KMS-11 (cell line): ENCODE data around the gene PARS2.

Experiments
- H2AFZ ChIP-seq: fragments of 200-600 bp; sonication (generic); 2 replicates; pipeline ENCODE4 v1.6.1; 2016; ENCODE audit warnings: antibody characterized with exemption, mixed run types, low read depth
- H3K27ac ChIP-seq: fragments of 200-600 bp; sonication (generic); 2 replicates; pipeline ENCODE4 v1.6.1; 2016; ENCODE audit warnings: mild to moderate bottlenecking, mixed run types
- H3K27me3 ChIP-seq: fragments of 200-600 bp; sonication (generic); 2 replicates; pipeline ENCODE4 v1.6.1; 2017; ENCODE audit warnings: mild to moderate bottlenecking, low read depth, mixed run types, moderate library complexity; ENCODE audit not compliant: insufficient read depth
- H3K36me3 ChIP-seq: fragments of 200-600 bp; sonication (generic); 2 replicates; pipeline ENCODE4 v1.6.1; 2017; ENCODE audit warnings: mild to moderate bottlenecking, mixed run types; ENCODE audit not compliant: insufficient read depth
- H3K4me1 ChIP-seq: fragments of 200-600 bp; sonication (generic); 2 replicates; pipeline ENCODE4 v1.6.1; 2016; ENCODE audit warnings: mild to moderate bottlenecking, low read depth, mixed run types; ENCODE audit not compliant: poor library complexity, severe bottlenecking
- H3K4me2 ChIP-seq: fragments of 200-600 bp; sonication (generic); 2 replicates; pipeline ENCODE4 v1.7.0; 2016; ENCODE audit warnings: mild to moderate bottlenecking, mixed run types
- H3K4me3 ChIP-seq: fragments of 200-600 bp; sonication (generic); IDR thresholded peaks from 2 replicates; pipeline ENCODE4 v1.6.1; 2017; ENCODE audit warnings: low read depth, low read length, mixed read lengths; ENCODE audit not compliant: insufficient read depth
- H3K79me2 ChIP-seq: fragments of 200-600 bp; sonication (generic); 2 replicates; pipeline ENCODE4 v1.6.1; 2016; ENCODE audit warnings: low read depth, mixed run types; ENCODE audit not compliant: insufficient read depth
- H3K9ac ChIP-seq: fragments of 200-600 bp; sonication (generic); 2 replicates; pipeline ENCODE4 v1.6.1; 2016; ENCODE audit warnings: mild to moderate bottlenecking, mixed run types
- H4K20me1 ChIP-seq: fragments of 200-600 bp; sonication (generic); 2 replicates; pipeline ENCODE4 v1.6.1; 2016; ENCODE audit warnings: mild to moderate bottlenecking, mixed run types; ENCODE audit not compliant: insufficient read depth
- TF ChIP-seq, protein P1 (sequence below): fragments of 200-600 bp; sonication (generic); conservative IDR thresholded peaks from 2 replicates; pipeline ENCODE4 v1.6.1; 2017; ENCODE audit warnings: low read depth, mild to moderate bottlenecking, antibody characterized with exemption, low read length, moderate library complexity, mixed read lengths

PARS2 gene

GRCh38 chr1:54791880-54792522 is 27.7 kb upstream of the PARS2 start:
- Histone ChIP-seq H3K27ac (no peak overlapping the region), H4K20me1 (no peaks in the 10 kb centered on the region), H3K36me3 (no peaks in the 10 kb centered on the region), H3K4me1 (no peaks in the 10 kb centered on the region), H3K4me2 (no peak overlapping the region), H3K9ac (no peak overlapping the region), H3K79me2 (no peaks in the 10 kb centered on the region), H3K4me3 (no peak overlapping the region), H3K27me3 (no peaks in the 10 kb centered on the region), H2AFZ (no peak overlapping the region)
- TF ChIP-seq, protein P1, sequence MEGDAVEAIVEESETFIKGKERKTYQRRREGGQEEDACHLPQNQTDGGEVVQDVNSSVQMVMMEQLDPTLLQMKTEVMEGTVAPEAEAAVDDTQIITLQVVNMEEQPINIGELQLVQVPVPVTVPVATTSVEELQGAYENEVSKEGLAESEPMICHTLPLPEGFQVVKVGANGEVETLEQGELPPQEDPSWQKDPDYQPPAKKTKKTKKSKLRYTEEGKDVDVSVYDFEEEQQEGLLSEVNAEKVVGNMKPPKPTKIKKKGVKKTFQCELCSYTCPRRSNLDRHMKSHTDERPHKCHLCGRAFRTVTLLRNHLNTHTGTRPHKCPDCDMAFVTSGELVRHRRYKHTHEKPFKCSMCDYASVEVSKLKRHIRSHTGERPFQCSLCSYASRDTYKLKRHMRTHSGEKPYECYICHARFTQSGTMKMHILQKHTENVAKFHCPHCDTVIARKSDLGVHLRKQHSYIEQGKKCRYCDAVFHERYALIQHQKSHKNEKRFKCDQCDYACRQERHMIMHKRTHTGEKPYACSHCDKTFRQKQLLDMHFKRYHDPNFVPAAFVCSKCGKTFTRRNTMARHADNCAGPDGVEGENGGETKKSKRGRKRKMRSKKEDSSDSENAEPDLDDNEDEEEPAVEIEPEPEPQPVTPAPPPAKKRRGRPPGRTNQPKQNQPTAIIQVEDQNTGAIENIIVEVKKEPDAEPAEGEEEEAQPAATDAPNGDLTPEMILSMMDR = peak; percentile 50

DNA sequence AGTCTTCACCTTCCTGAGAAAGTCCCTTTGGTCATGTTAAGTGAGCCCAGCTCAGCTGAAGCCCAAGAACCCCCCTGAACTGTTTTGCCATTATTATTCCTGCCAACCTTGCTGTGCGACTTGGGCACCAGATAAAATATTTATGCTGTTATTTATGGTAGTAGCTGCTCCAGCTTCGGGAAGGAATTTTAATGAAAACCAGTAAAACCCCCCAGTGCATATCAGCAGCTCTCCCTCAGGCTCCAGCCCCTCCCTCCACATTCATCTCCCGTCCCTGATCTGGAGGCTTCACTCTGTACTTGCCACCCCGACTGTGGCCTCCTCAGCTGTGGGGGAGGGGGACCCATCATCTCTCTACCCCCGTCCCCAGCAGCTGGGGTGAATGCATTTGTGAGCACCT is 24.1 kb upstream of the PARS2 start:
- TF ChIP-seq, protein P1 = no peak
- Histone ChIP-seq H3K9ac (no peak overlapping the region), H3K79me2 (no peaks in the 10 kb centered on the region), H3K4me1 (no peaks in the 10 kb centered on the region), H2AFZ (no peak overlapping the region), H4K20me1 (no peaks in the 10 kb centered on the region), H3K27me3 (no peaks in the 10 kb centered on the region), H3K27ac (no peak overlapping the region), H3K4me3 (no peak overlapping the region), H3K36me3 (no peaks in the 10 kb centered on the region), H3K4me2 (no peak overlapping the region)

GRCh38 chr1:54787604-54788003 is 23.3 kb upstream of the PARS2 start:
- no peak overlapping the region for H3K9ac ChIP-seq
- H2AFZ ChIP-seq = no peak overlapping the region
- H3K27ac ChIP-seq = no peak overlapping the region
- H3K4me3 ChIP-seq = no peak overlapping the region
- no peaks in the 10 kb centered on the region for H3K4me1 ChIP-seq
- H3K36me3 ChIP-seq = no peaks in the 10 kb centered on the region
- no peaks in the 10 kb centered on the region for H4K20me1 ChIP-seq
- H3K4me2 ChIP-seq = no peak overlapping the region
- no peaks in the 10 kb centered on the region for H3K27me3 ChIP-seq
- TF ChIP-seq, protein P1 = no peak
- H3K79me2 ChIP-seq = no peaks in the 10 kb centered on the region

DNA sequence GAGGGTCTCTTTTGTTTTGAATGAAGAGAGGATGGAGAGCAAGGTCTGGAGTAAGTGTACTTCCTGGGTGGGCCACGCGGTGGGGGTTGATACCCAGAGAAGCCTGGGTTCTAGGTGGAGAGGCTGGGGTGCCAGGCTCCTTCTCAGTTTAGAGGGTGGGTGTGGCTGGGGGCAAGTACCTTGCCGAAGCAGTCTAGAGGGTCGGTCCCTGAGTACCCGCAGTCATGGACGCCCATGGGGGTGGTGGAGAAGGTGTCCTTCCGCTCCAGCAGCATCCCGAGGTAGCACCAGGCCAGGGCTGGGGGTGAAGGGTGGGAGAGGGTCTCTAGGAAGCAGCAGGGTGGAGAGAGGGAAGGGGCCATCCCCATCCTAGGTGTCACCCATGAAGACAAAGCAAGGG is 22.5 kb upstream of the PARS2 start:
- Histone ChIP-seq H3K36me3 (no peaks in the 10 kb centered on the region), H4K20me1 (no peaks in the 10 kb centered on the region), H3K27me3 (no peaks in the 10 kb centered on the region), H2AFZ (no peak overlapping the region), H3K4me1 (no peaks in the 10 kb centered on the region), H3K4me2 (no peak overlapping the region), H3K79me2 (no peaks in the 10 kb centered on the region), H3K27ac (no peak overlapping the region), H3K9ac (no peak overlapping the region), H3K4me3 (no peak overlapping the region)
- TF ChIP-seq, protein P1 = no peak
